GM21360 (cell line): ENCODE data around the gene ERI3.
"Not testable (repeated sequence)": the region's sequence is repeated elsewhere in the genome, so short reads cannot be mapped to it uniquely, and the experiment has no call there.

Experiments
- ATAC-seq: cut with Tn5 transposase; IDR thresholded peaks from one replicate; pipeline ENCODE4 v1.9.1; 2021; ENCODE audit warnings: mild to moderate bottlenecking, moderate library complexity; ENCODE audit not compliant: unreplicated experiment

ERI3 gene

GRCh38 chr1:44217809-44218410, 137.1 kb downstream of the ERI3 start:
- ATAC-seq, result no peak

GRCh38 chr1:44213222-44214112, 141.6 kb downstream of the ERI3 start, which contains the start of gene DMAP1:
Gene DMAP1 (plus strand): TSS chr1:44213471. CDS start chr1:44213754, 283 bp downstream.
- peak; percentile 62 for ATAC-seq

GRCh38 chr1:44212355-44213221, 142.5 kb downstream of the ERI3 start:
- ATAC-seq, result peak; percentile 17

GRCh38 chr1:44210595-44210994, 144.5 kb downstream of the ERI3 start:
- no peak for ATAC-seq

- no peak for ATAC-seq
Measured at GRCh38 chr1:44208226-44208625, 146.8 kb downstream of the ERI3 start.

GRCh38 chr1:44206545-44206944, 148.5 kb downstream of the ERI3 start:
- not testable (repeated sequence) for ATAC-seq

GRCh38 chr1:44200336-44200735, 154.7 kb downstream of the ERI3 start:
- ATAC-seq, result no peak

GRCh38 chr1:44174630-44175029, 180.4 kb downstream of the ERI3 start:
- ATAC-seq, result no peak
